ENCODE measurements around the gene SULT1C4.

The SULT1C4 gene

DNA sequence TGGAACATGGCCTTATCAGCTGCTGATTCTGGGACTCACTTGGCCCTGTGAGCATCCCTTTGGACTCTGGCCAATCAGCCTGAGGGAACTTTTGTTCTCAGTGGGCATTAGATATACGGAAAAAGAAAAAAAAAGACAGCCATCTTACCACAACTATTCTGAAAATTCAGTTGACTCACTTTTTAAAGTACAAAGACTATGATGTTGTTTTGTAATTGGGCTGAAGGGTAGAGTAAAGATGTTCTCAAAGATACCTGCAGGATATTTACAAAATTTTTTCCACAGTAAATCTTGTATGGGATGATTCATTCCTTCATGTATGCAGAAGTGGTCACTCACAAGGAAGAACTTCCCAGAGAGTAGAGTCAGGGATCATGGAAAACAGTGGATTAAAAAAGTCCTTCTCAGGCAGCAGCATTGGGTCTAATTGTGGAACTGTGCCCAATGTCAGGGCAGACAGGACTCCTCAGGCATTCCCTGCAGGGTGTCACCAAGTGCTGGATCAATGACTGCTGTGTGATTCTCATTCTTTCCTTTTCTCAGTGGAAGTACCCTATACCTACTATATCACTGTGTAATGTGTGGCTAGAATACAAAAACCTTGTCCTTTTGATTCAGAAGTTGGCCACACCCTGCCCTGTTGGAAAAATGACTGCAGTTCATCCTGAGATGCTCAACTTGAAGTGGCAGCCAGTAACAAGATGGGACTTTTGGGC lies 35.4 kb downstream of the SULT1C4 start:
- DNase-seq (ENCODE audit: low read depth): no peak
- TF ChIP-seq, protein P1, sequence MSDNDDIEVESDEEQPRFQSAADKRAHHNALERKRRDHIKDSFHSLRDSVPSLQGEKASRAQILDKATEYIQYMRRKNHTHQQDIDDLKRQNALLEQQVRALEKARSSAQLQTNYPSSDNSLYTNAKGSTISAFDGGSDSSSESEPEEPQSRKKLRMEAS (IDR thresholded peaks at IDR 0.05; ENCODE audit: low read depth, low read length): no peak
- TF ChIP-seq, protein P2, sequence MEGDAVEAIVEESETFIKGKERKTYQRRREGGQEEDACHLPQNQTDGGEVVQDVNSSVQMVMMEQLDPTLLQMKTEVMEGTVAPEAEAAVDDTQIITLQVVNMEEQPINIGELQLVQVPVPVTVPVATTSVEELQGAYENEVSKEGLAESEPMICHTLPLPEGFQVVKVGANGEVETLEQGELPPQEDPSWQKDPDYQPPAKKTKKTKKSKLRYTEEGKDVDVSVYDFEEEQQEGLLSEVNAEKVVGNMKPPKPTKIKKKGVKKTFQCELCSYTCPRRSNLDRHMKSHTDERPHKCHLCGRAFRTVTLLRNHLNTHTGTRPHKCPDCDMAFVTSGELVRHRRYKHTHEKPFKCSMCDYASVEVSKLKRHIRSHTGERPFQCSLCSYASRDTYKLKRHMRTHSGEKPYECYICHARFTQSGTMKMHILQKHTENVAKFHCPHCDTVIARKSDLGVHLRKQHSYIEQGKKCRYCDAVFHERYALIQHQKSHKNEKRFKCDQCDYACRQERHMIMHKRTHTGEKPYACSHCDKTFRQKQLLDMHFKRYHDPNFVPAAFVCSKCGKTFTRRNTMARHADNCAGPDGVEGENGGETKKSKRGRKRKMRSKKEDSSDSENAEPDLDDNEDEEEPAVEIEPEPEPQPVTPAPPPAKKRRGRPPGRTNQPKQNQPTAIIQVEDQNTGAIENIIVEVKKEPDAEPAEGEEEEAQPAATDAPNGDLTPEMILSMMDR (IDR thresholded peaks at IDR 0.05; ENCODE audit: low read depth, low read length): no peak
- TF ChIP-seq MYC (IDR thresholded peaks at IDR 0.05; ENCODE audit: low read depth, low read length) (no peak), POLR2A (IDR thresholded peaks at IDR 0.05; ENCODE audit: extremely low read depth, insufficient read length) (no peak)

DNA sequence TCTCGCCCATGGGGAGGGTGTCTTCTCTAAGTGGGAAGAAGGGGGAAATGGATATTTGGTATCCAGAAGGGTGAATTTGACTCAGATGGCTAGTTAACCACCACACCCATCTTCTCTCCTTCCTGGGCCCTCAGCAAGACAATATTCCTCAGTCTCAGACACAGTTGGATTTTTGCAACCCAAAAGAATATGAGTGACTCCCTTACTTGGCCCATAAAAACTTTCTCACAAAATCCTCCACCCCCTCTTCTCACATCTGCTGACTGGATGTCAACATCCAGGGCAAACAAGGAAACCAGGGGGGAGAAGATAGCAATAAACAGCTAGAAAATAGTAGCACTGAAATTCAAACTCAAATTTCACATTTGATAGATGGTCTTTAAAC lies 35.9 kb downstream of the SULT1C4 start:
- no peak for DNase-seq (ENCODE audit: low read depth)
- H3K4me3 ChIP-seq (ENCODE audit: low read depth, low read length): no peak overlapping the region
- TF ChIP-seq, protein P1 (IDR thresholded peaks at IDR 0.05; ENCODE audit: low read depth, low read length): no peak
- TF ChIP-seq MYC (IDR thresholded peaks at IDR 0.05; ENCODE audit: low read depth, low read length): no peak
- TF ChIP-seq, protein P2 (IDR thresholded peaks at IDR 0.05; ENCODE audit: low read depth, low read length): no peak
- TF ChIP-seq POLR2A (IDR thresholded peaks at IDR 0.05; ENCODE audit: extremely low read depth, insufficient read length): no peak

More for the DNA sequence above, 35.4 kb downstream of the SULT1C4 start:
- no peak overlapping the region for H3K4me3 ChIP-seq (ENCODE audit: low read depth, low read length)

DNA sequence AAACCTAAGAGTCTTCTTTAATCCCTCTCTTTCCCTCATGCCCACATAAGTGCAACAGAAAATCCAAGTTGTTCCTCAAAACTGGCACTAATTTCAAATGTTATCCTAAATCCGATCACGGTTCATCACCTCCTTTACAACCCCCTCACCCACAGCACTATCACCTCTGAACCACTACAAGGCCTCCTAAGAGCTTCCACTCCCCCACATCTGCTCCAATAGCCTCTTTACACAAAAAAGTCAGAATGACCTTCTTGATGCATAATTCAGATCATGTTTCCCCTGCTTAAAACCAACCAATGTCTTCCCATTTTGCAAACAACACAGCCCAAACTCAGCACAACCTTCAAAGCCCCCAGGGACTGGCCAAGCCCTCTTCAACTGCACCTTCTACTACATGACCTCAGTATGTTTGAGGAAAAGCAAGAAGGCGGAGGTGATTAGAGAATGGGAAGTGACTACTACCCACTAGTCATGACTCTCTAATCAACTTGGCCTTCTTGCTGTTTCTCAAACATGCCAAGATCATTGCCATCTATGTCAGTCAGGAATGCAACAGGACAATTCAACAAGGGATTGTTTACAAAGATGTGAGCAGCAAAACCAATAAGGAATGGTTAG lies 36.6 kb downstream of the SULT1C4 start:
- no peak for DNase-seq (ENCODE audit: low read depth)
- no peak overlapping the region for H3K4me3 ChIP-seq (ENCODE audit: low read depth, low read length)
- TF ChIP-seq, protein P2 (IDR thresholded peaks at IDR 0.05; ENCODE audit: low read depth, low read length): no peak
- TF ChIP-seq POLR2A (IDR thresholded peaks at IDR 0.05; ENCODE audit: extremely low read depth, insufficient read length) (no peak), MYC (IDR thresholded peaks at IDR 0.05; ENCODE audit: low read depth, low read length) (no peak)
- TF ChIP-seq, protein P1 (IDR thresholded peaks at IDR 0.05; ENCODE audit: low read depth, low read length): no peak

DNA sequence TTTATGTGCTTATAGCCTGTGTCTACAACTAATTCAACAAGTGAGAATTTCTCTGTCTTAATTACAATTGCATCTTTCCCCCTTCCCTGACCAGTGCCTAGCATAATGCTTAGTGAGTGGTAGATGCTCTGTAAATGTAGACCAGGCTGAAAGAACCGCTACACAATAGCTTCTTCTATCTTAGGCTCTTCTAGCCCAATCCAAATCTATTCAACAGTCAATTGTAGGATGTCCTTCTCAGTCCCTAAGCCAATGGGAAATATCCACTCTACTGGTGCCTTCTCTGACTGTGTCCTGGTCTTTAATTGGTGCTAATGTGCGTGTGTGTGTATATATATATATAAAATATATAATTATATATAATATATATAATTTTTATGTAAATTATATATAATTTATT lies 37.2 kb downstream of the SULT1C4 start:
- H3K4me3 ChIP-seq (ENCODE audit: low read depth, low read length): no peak overlapping the region
- no peak for DNase-seq (ENCODE audit: low read depth)
- TF ChIP-seq POLR2A (IDR thresholded peaks at IDR 0.05; ENCODE audit: extremely low read depth, insufficient read length) (no peak), MYC (IDR thresholded peaks at IDR 0.05; ENCODE audit: low read depth, low read length) (no peak)
- TF ChIP-seq, protein P1 (IDR thresholded peaks at IDR 0.05; ENCODE audit: low read depth, low read length): no peak
- TF ChIP-seq, protein P2 (IDR thresholded peaks at IDR 0.05; ENCODE audit: low read depth, low read length): no peak

DNA sequence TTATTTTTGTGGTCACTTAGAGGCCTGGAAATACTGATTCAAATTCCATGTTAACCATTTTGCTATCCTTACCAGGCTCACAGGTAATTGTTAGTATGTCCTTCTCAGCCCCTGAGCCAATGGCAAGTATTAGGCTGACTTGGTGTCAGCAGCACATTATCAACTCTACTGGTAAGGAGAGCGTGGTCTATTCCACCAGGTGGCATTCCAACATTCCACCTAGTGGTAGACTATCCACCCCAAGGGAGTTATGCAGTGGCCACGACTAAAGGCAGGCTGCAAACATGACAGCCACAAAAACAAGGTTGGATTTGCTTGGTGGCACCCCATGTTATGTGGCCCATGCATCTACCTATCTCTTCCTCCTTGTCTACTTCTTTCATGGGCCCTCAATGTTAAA lies 39.5 kb downstream of the SULT1C4 start:
- peak; percentile 19 for DNase-seq (ENCODE audit: low read depth)
- no peak overlapping the region for H3K4me3 ChIP-seq (ENCODE audit: low read depth, low read length)
- TF ChIP-seq, protein P2 (IDR thresholded peaks at IDR 0.05; ENCODE audit: low read depth, low read length): no peak
- TF ChIP-seq MYC (IDR thresholded peaks at IDR 0.05; ENCODE audit: low read depth, low read length) (no peak), POLR2A (IDR thresholded peaks at IDR 0.05; ENCODE audit: extremely low read depth, insufficient read length) (no peak)
- TF ChIP-seq, protein P1 (IDR thresholded peaks at IDR 0.05; ENCODE audit: low read depth, low read length): no peak
